HCT116 (cell line): Measurements from ENCODE around the gene SLC25A48.

Source experiments
- CBX3 ChIP-seq: IDR thresholded peaks from 2 replicates; pipeline ENCODE4 v1.6.1; 2012; ENCODE audit warnings: low read depth
- CEBPB ChIP-seq: IDR thresholded peaks from 2 replicates; pipeline ENCODE4 v1.6.1; 2012; ENCODE audit warnings: low read depth
- CTCF ChIP-seq, 3 experiments: fragments of 200-600 bp in 1 of 3; sonication (generic) in 1 of 3; IDR thresholded peaks in 2 of 3; conservative IDR thresholded peaks in 1 of 3; 2 replicates each; pipeline ENCODE4 v1.5.1; 2012 to 2017; ENCODE audit warnings: low read depth in 2 of 3, low read length in 2 of 3, antibody characterized with exemption in 1 of 3, borderline replicate concordance in 1 of 3, control low read depth in 1 of 3, mild to moderate bottlenecking in 1 of 3, mixed read lengths in 1 of 3, mixed run types in 1 of 3, moderate library complexity in 1 of 3; ENCODE audit not compliant: insufficient read depth in 1 of 3
- EZH2 ChIP-seq: fragments of 200-600 bp; sonication (generic); IDR thresholded peaks from 2 replicates; pipeline ENCODE4 v1.6.1; 2017; ENCODE audit warnings: antibody characterized with exemption, mixed run types
- POLR2A ChIP-seq: IDR thresholded peaks from 2 replicates; pipeline ENCODE4 v1.7.0; 2011; ENCODE audit warnings: borderline replicate concordance; ENCODE audit not compliant: insufficient read depth, insufficient read length; ENCODE audit errors: extremely low read depth
- POLR2AphosphoS5 ChIP-seq: IDR thresholded peaks from 2 replicates; pipeline ENCODE4 v1.6.1; 2011; ENCODE audit warnings: mild to moderate bottlenecking, low read depth, low read length, moderate library complexity
- RAD21 ChIP-seq: IDR thresholded peaks from 2 replicates; pipeline ENCODE4 v1.6.1; 2012; ENCODE audit warnings: low read depth, mild to moderate bottlenecking
- SIN3A ChIP-seq: IDR thresholded peaks from 2 replicates; pipeline ENCODE4 v1.6.1; 2012; ENCODE audit warnings: low read depth

GRCh38 chr5:135883026-135883425 lies 48.6 kb downstream of the SLC25A48 start:
- TF ChIP-seq CTCF (IDR thresholded peaks at IDR 0.05 in 2 of 3, conservative IDR thresholded peaks at IDR 0.05 in 1 of 3; ENCODE audit: borderline replicate concordance in 1 of 3, insufficient read depth in 1 of 3, low read depth in 2 of 3, low read length in 2 of 3), result no peak
- TF ChIP-seq CBX3, result no peak
- no peak for TF ChIP-seq POLR2AphosphoS5
- no peak for TF ChIP-seq EZH2
- no peak for TF ChIP-seq POLR2A
- no peak for TF ChIP-seq CEBPB
- TF ChIP-seq RAD21, result no peak
- no peak for TF ChIP-seq SIN3A
